GM21515 (cell line): ENCODE measurements around the gene TBC1D26.
"Not testable (repeated sequence)": the region's sequence is repeated elsewhere in the genome, so short reads cannot be mapped to it uniquely, and the experiment has no call there.

Experiments used
- ATAC-seq: cut with Tn5 transposase; IDR thresholded peaks from one replicate; pipeline ENCODE4 v1.9.1; 2021; ENCODE audit not compliant: unreplicated experiment

Gene TBC1D26

GRCh38 chr17:15742921-15743320, 10.8 kb downstream of the TBC1D26 start:
- no peak for ATAC-seq

DNA sequence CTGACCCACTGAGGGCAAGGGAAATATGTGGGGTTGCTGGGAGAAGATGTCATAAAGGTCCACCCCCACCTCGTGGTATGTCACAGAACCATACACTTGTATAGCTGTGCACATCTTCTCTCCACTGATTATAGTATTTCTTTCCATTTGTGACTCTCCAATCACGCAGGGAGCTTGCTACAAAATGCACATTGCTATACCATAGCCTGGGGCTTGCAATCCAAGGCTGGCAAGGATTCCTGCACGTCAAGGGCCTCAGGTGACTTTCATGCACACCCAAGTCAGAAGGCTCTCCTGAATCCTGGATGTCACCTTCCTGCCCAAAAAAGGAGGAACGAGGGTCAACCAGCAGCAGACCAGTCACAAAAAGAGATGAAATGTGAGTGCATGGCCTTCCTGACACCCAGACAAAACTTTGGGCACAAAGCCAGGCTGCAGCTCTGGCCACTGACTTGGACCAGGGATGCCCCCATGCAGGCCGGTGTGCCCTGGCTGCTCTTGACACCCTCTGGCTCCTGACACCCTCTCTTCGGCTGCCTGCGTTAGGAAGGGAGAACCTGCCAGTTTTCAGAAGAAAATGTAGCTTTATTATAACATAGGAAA, 12.1 kb downstream of the TBC1D26 start:
- no peak for ATAC-seq

DNA sequence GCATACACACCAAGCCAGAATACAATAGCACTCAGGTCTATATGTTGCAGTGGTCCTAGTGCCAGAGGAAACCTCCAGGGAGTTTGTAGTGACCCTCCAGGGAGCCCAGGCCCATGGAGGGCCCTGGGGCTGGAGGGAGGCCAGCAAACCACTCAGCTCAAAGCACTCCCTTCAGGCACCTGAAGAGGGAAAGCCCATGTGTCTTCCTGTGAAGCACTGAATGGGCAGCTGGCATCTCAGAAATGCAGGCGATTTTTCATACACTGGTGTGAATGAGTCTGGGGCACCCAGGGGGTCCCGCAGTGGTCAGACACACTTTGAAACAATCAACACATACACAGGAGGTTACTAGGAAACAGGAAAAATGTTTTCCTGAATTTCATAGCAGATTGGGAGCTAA, 12.8 kb downstream of the TBC1D26 start:
- no peak for ATAC-seq

- not testable (repeated sequence) for ATAC-seq
These were observed 17.3 kb downstream of the TBC1D26 start for GRCh38 chr17:15749403-15749802.

DNA sequence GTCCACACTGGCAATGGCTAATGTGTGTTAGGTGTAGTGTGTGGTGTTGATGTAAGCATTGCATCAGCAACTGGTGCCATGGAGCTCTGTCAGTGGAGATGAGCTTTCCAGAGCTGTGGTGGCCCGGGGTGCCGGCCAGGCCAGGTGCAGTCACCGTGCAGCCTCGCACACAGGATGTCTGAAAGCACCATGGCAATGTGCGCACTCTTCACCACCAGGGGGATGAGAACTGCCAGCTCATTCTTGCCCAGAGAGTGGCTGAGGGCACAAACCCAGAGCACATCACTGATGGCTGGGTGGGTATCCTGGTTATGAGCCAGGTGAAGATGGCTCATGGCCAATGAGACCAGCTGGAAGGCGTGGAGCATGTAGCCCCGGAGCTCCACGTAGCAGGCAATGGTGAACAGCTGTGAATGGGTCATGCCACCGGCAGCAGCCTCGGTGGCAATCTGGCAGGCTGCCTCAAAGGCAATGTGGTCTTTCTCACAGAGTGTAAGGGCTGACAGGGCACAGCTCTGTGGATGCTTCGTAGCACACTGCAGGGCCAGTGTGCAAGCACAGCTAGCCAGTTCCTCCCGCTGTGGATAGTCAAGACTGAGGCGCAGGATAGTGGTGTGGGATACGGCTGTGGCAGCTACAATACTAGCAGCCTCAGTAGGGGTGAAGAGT, 36.9 kb downstream of the TBC1D26 start:
- ATAC-seq, result not testable (repeated sequence)

- ATAC-seq, result not testable (repeated sequence)
These were observed 38.6 kb downstream of the TBC1D26 start for GRCh38 chr17:15770679-15771078.

GRCh38 chr17:15776871-15777270, 44.8 kb downstream of the TBC1D26 start:
- no peak for ATAC-seq

- no peak for ATAC-seq
These were observed 45.2 kb downstream of the TBC1D26 start for GRCh38 chr17:15777297-15777696.

GRCh38 chr17:15777717-15778116, 45.6 kb downstream of the TBC1D26 start:
- no peak for ATAC-seq

DNA sequence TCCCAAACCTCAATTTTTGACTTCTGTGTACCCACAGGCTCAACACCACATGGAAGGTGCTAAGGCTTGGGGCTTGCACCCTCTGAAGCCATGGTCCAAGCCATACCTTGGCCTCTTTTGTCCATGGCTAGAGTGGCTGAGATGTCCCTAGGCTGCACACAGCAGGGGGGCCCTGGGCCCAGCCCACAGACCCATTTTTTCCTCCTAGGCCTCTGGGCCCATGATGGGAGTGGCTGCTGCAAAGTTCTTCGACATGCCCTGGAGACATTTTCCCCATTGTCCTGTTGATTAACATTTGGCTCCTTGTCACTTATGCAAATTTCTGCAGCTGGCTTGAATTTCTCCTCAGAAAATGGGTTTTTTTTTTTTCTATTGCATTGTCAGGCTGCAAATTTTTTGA, 47.0 kb downstream of the TBC1D26 start:
- no peak for ATAC-seq

DNA sequence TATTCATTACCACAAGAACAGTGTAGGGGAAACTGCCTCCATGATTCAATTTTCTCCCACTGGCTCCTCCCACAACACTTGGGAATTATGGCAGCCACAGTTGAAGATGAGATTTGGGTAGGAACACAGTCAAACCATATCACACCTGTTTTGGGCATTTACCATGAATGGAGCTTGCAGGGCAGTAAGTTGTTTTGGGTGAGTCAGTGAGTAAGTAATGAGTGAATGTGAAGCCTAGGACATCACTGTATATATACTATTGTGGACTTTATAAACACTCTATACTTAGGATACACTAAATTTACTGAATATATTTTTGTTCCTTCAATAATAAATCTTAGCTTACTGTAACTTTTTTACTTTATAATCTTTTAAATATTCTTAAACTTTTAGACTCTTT, 48.1 kb downstream of the TBC1D26 start:
- no peak for ATAC-seq

DNA sequence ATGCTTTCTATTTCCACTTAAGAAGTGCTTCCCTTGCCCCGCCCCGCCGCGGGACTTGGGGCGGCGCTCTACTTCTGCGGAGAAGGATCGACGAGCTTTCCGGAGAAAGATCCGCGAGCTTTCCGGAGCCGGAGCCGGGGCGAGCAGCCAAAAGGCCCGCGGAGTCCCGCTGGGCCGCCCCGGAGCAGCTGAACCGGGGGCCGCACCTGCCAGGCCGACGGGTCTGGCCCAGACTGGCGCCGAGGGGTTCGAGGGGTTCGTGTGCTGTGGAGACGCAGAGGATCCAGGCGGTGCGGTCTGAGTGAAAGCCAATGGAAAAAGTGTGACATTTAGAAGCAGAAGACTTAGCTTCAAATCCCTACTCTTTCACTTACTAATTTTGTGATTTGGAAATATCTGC, 50.8 kb downstream of the TBC1D26 start:
- ATAC-seq, result no peak

DNA sequence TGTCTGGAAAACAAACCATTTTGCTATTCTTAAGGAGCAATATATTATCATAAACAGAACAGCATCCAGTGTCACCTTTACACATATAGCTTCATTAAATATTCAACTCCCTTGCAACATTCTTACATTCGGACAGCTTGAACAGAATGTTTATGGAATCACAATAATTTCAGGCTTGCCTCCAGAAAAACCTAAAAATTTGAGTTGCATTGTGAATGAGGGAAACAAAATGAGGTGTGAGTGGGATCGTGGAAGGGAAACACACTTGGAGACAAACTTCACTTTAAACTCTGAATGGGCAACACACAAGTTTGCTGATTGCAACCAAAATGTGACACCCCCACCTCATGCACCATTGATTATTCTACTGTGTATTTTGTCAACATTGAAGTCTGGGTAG, 51.4 kb downstream of the TBC1D26 start:
- no peak for ATAC-seq

DNA sequence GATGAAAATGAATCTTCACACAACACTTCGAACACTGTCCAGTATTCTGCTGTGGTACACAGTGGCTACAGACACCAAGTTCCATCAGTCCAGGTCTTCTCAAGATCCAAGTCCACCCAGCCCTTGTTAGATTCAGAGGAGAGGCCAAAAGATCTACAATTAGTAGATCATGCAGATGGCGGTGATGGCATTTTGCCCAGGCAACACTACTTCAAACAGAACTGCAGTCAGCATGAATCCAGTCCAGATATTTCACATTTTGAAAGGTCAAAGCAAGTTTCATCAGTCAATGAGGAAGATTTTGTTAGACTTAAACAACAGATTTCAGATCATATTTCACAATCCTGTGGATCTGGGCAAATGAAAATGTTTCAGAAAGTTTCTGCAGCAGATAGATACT, 52.3 kb downstream of the TBC1D26 start:
- ATAC-seq, result not testable (repeated sequence)

- ATAC-seq, result not testable (repeated sequence)
These were observed 55.4 kb downstream of the TBC1D26 start for GRCh38 chr17:15787363-15788075.

GRCh38 chr17:15788365-15788764, 56.3 kb downstream of the TBC1D26 start:
- ATAC-seq, result not testable (repeated sequence)
